ENCODE data around the gene CLDN17.

The CLDN17 gene

GRCh38 chr21:30117631-30118030 is 49.0 kb downstream of the CLDN17 start:
- DNase-seq (ENCODE audit: low read depth): no peak

GRCh38 chr21:30116479-30116878 is 50.1 kb downstream of the CLDN17 start:
- no peak for DNase-seq (ENCODE audit: low read depth)
